Activated CD4-positive, alpha-beta T cell treated with anti-CD3 and anti-CD28 coated beads, Interleukin-2, amount 10 ng/mL, durations not matched to agents 7 days and 5 days (primary cell): ENCODE data around the gene ANO6. TPM values are rescaled to one million over a fixed set of nuclear protein-coding genes. Genes with fewer than 3 reads are reported as not detected.

Source experiments
- CTCF ChIA-PET: fragments of 350-600 bp; sonication (Branson Sonifier 250); formaldehyde crosslinking; loops from one replicate; lab custom pipeline; 2021; ENCODE audit warnings: antibody characterized with exemption; lab: Charles Lee
- POLR2A ChIA-PET: fragments of 350-600 bp; sonication (Branson Sonifier 250); formaldehyde crosslinking; loops from one replicate; lab custom pipeline; 2021; ENCODE audit warnings: antibody characterized with exemption; lab: Charles Lee
- DNase-seq: peaks from one replicate; pipeline ENCODE4 v3.0.0-alpha.2; 2020
- H3K27ac Mint-ChIP-seq: one replicate; pipeline ENCODE4 v1.8.0; 2021; ENCODE audit warnings: mild to moderate bottlenecking, moderate library complexity, mixed read lengths
- H3K27me3 Mint-ChIP-seq: one replicate; pipeline ENCODE4 v1.8.0; 2021; ENCODE audit warnings: mixed read lengths
- H3K36me3 Mint-ChIP-seq: one replicate; pipeline ENCODE4 v1.8.0; 2021; ENCODE audit warnings: low read depth, mixed read lengths
- H3K4me1 Mint-ChIP-seq: one replicate; pipeline ENCODE4 v1.8.0; 2021; ENCODE audit warnings: mixed read lengths
- H3K4me3 Mint-ChIP-seq: one replicate; pipeline ENCODE4 v1.8.0; 2021; ENCODE audit warnings: mild to moderate bottlenecking, moderate library complexity, mixed read lengths
- H3K9me3 Mint-ChIP-seq: one replicate; pipeline ENCODE4 v1.8.0; 2021; ENCODE audit warnings: mixed read lengths
- total RNA-seq, 2 experiments: library from RNA; stranded (reverse); gene quantifications; one replicate each; pipeline ENCODE4 v1.2.3, GENCODE V29; 2021

The ANO6 gene
- total RNA-seq, 2 experiments from 2014 or later = 27.3 to 32.0 TPM

- Mint-ChIP-seq H3K27me3 (no peaks in the 10 kb centered on the region), H3K4me3 (no peak overlapping the region), H3K4me1 (peaks cover 16% of the 10 kb centered on the region), H3K36me3 (peaks cover 4% of the 10 kb centered on the region), H3K27ac (no peak overlapping the region), H3K9me3 (no peaks in the 10 kb centered on the region)
- no peak for DNase-seq
- ChIA-PET POLR2A (interaction anchor here (0.7 kb wide), 2 partner anchors 178 to 537 kb away, joined by 3 to 5 read pairs; no protein-coding TSS in a partner anchor), CTCF (interaction anchor here (0.6 kb wide), 1 partner anchor 1556 kb away, joined by 3 read pairs; no protein-coding TSS in a partner anchor)
Observed at GRCh38 chr12:45191239-45191638, 24.7 kb upstream of the ANO6 start.

GRCh38 chr12:45192707-45193106 is 23.2 kb upstream of the ANO6 start:
- Mint-ChIP-seq H3K4me3 (no peak overlapping the region), H3K27me3 (no peaks in the 10 kb centered on the region), H3K9me3 (no peaks in the 10 kb centered on the region), H3K27ac (no peak overlapping the region), H3K36me3 (peaks cover 1% of the 10 kb centered on the region), H3K4me1 (peaks cover 16% of the 10 kb centered on the region)
- ChIA-PET POLR2A (no interaction called here), CTCF (no interaction called here)
- DNase-seq = no peak

GRCh38 chr12:45200491-45201043 is 15.3 kb upstream of the ANO6 start:
- CTCF ChIA-PET = interaction anchor here (1.2 to 2.2 kb wide), 2 partner anchors 11 to 21 kb away, joined by 4 to 8 read pairs; no protein-coding TSS in a partner anchor
- Mint-ChIP-seq H3K4me3 (peak overlapping the region; percentile 31), H3K9me3 (no peaks in the 10 kb centered on the region), H3K36me3 (no peaks in the 10 kb centered on the region), H3K27ac (peak overlapping the region; percentile 68), H3K4me1 (peaks cover 26% of the 10 kb centered on the region), H3K27me3 (no peaks in the 10 kb centered on the region)
- POLR2A ChIA-PET = interaction anchor here (0.6 kb wide), 1 partner anchor 528 kb away, joined by 4 read pairs; no protein-coding TSS in a partner anchor
- DNase-seq = peak; percentile 20

GRCh38 chr12:45203767-45204166 is 12.1 kb upstream of the ANO6 start:
- CTCF ChIA-PET = interaction anchor here (1.4 kb wide), 1 partner anchor 12 kb away, joined by 4 read pairs; the partner anchor contains the start of gene ANO6
- H3K27ac Mint-ChIP-seq = no peak overlapping the region
- no peak overlapping the region for H3K4me3 Mint-ChIP-seq
- DNase-seq = no peak
- no peaks in the 10 kb centered on the region for H3K9me3 Mint-ChIP-seq
- POLR2A ChIA-PET = no interaction called here
- no peaks in the 10 kb centered on the region for H3K36me3 Mint-ChIP-seq
- H3K4me1 Mint-ChIP-seq = peaks cover 26% of the 10 kb centered on the region
- no peaks in the 10 kb centered on the region for H3K27me3 Mint-ChIP-seq

- no peak overlapping the region for H3K27ac Mint-ChIP-seq
- no peak for DNase-seq
- ChIA-PET CTCF (no interaction called here), POLR2A (no interaction called here)
- H3K27me3 Mint-ChIP-seq = no peaks in the 10 kb centered on the region
- H3K36me3 Mint-ChIP-seq = no peaks in the 10 kb centered on the region
- no peaks in the 10 kb centered on the region for H3K9me3 Mint-ChIP-seq
- peaks cover 21% of the 10 kb centered on the region for H3K4me1 Mint-ChIP-seq
- H3K4me3 Mint-ChIP-seq = no peak overlapping the region
Observed at GRCh38 chr12:45204757-45205156, 11.1 kb upstream of the ANO6 start.

GRCh38 chr12:45205165-45205825 is 10.6 kb upstream of the ANO6 start:
- H3K27me3 Mint-ChIP-seq = no peaks in the 10 kb centered on the region
- H3K36me3 Mint-ChIP-seq = no peaks in the 10 kb centered on the region
- H3K27ac Mint-ChIP-seq = no peak overlapping the region
- DNase-seq = no peak
- H3K9me3 Mint-ChIP-seq = no peaks in the 10 kb centered on the region
- ChIA-PET POLR2A (no interaction called here), CTCF (interaction anchor here (0.6 kb wide), 1 partner anchor 1016 kb away, joined by 3 read pairs; no protein-coding TSS in a partner anchor)
- peaks cover 15% of the 10 kb centered on the region for H3K4me1 Mint-ChIP-seq
- no peak overlapping the region for H3K4me3 Mint-ChIP-seq

GRCh38 chr12:45208604-45209487 is 7.0 kb upstream of the ANO6 start:
- H3K36me3 Mint-ChIP-seq = peaks cover 2% of the 10 kb centered on the region
- H3K27ac Mint-ChIP-seq = no peak overlapping the region
- ChIA-PET CTCF (no interaction called here), POLR2A (no interaction called here)
- no peaks in the 10 kb centered on the region for H3K27me3 Mint-ChIP-seq
- H3K4me3 Mint-ChIP-seq = no peak overlapping the region
- no peak for DNase-seq
- no peaks in the 10 kb centered on the region for H3K9me3 Mint-ChIP-seq
- H3K4me1 Mint-ChIP-seq = peaks cover 5% of the 10 kb centered on the region

GRCh38 chr12:45209784-45210183 is 6.1 kb upstream of the ANO6 start:
- ChIA-PET POLR2A (no interaction called here), CTCF (interaction anchor here (0.6 kb wide), 1 partner anchor 53 kb away, joined by 5 read pairs; no protein-coding TSS in a partner anchor)
- no peaks in the 10 kb centered on the region for H3K9me3 Mint-ChIP-seq
- H3K27ac Mint-ChIP-seq = no peak overlapping the region
- no peaks in the 10 kb centered on the region for H3K27me3 Mint-ChIP-seq
- H3K4me3 Mint-ChIP-seq = no peak overlapping the region
- H3K36me3 Mint-ChIP-seq = peaks cover 2% of the 10 kb centered on the region
- DNase-seq = no peak
- peaks cover 15% of the 10 kb centered on the region for H3K4me1 Mint-ChIP-seq

- Mint-ChIP-seq H3K9me3 (no peaks in the 10 kb centered on the region), H3K36me3 (peaks cover 5% of the 10 kb centered on the region), H3K4me1 (peaks cover 22% of the 10 kb centered on the region), H3K27me3 (no peaks in the 10 kb centered on the region), H3K27ac (no peak overlapping the region), H3K4me3 (no peak overlapping the region)
- ChIA-PET POLR2A (no interaction called here), CTCF (interaction anchor here (1.2 kb wide), 1 partner anchor 12 kb away, joined by 4 read pairs; no protein-coding TSS in a partner anchor)
- DNase-seq = no peak
Observed at GRCh38 chr12:45212064-45212463, 3.8 kb upstream of the ANO6 start.

GRCh38 chr12:45213107-45213506 is 2.8 kb upstream of the ANO6 start:
- Mint-ChIP-seq H3K4me1 (peaks cover 32% of the 10 kb centered on the region), H3K9me3 (no peaks in the 10 kb centered on the region), H3K4me3 (no peak overlapping the region), H3K36me3 (peaks cover 6% of the 10 kb centered on the region), H3K27ac (no peak overlapping the region), H3K27me3 (no peaks in the 10 kb centered on the region)
- no peak for DNase-seq
- ChIA-PET CTCF (no interaction called here), POLR2A (no interaction called here)

- H3K27me3 Mint-ChIP-seq = no peaks in the 10 kb centered on the region
- H3K4me3 Mint-ChIP-seq = peak overlapping the region; percentile 86
- H3K9me3 Mint-ChIP-seq = no peaks in the 10 kb centered on the region
- peaks cover 39% of the 10 kb centered on the region for H3K4me1 Mint-ChIP-seq
- ChIA-PET POLR2A (no interaction called here), CTCF (no interaction called here)
- peaks cover 6% of the 10 kb centered on the region for H3K36me3 Mint-ChIP-seq
- DNase-seq = no peak
- H3K27ac Mint-ChIP-seq = peak overlapping the region; percentile 26
Observed at GRCh38 chr12:45214071-45214470, 1.8 kb upstream of the ANO6 start.

- H3K36me3 Mint-ChIP-seq = peaks cover 6% of the 10 kb centered on the region
- ChIA-PET POLR2A (no interaction called here), CTCF (interaction anchor here (0.8 to 1.5 kb wide), 3 partner anchors 12 to 18 kb away, joined by 3 to 5 read pairs (median 4); no protein-coding TSS in a partner anchor)
- peak overlapping the region; percentile 89 for H3K27ac Mint-ChIP-seq
- no peaks in the 10 kb centered on the region for H3K9me3 Mint-ChIP-seq
- peaks cover 43% of the 10 kb centered on the region for H3K4me1 Mint-ChIP-seq
- no peak for DNase-seq
- H3K4me3 Mint-ChIP-seq = peak overlapping the region; percentile 86
- no peaks in the 10 kb centered on the region for H3K27me3 Mint-ChIP-seq
Observed at GRCh38 chr12:45214749-45215418, 1.0 kb upstream of the ANO6 start.
